HCT116 (cell line): ENCODE measurements around the gene CCDC185. TPM values are rescaled to one million over a fixed set of nuclear protein-coding genes. Genes with fewer than 3 reads are reported as not detected.

ENCODE experiments used
- ATAC-seq: fragments of 200-7000 bp; cut with Tn5 transposase; 2 replicates; pipeline ENCODE4 v1.9.1; 2020; ENCODE audit warnings: mild to moderate bottlenecking, moderate library complexity
- BruUV-seq: library from RNA; stranded (reverse); fragments of 400-500 nt; replicated peaks from 2 replicates; lab custom pipeline; 2021; lab: Mats Ljungman, UMichigan
- CTCF ChIA-PET: fragments of 300-600 bp; sonication (Branson Sonifier 250); formaldehyde crosslinking; loops from one replicate; lab custom pipeline; 2021; ENCODE audit warnings: antibody characterized with exemption; lab: Charles Lee
- POLR2A ChIA-PET: fragments of 300-600, 350-600 bp; sonication (Branson Sonifier 250); formaldehyde crosslinking; loops from one replicate; lab custom pipeline; 2021; ENCODE audit warnings: antibody characterized with exemption; lab: Charles Lee
- RAD21 ChIA-PET, 2 experiments: fragments of 300-600 bp; sonication (Branson Sonifier 250); formaldehyde crosslinking; loops; one replicate each; lab custom pipeline; 2023; ENCODE audit warnings: low total read pairs in 2 of 2; ENCODE audit not compliant: uncharacterized antibody in 2 of 2, unreplicated experiment in 2 of 2, low non-redundant PET in 1 of 2; lab: Charles Lee
- DNase-seq: peaks from one replicate; pipeline ENCODE4 v3.0.0-alpha.2; 2010; ENCODE audit warnings: low read depth, low spot score
- H2AFZ ChIP-seq: fragments of 200-600 bp; shearing (Covaris generic), sonication (generic); 2 replicates; pipeline ENCODE4 v1.6.1; 2017; ENCODE audit warnings: low read depth, mixed run types, mixed read lengths, antibody characterized with exemption, low read length; ENCODE audit not compliant: poor library complexity, severe bottlenecking
- H3K27ac ChIP-seq: 2 replicates; pipeline ENCODE4 v1.5.1; 2012; ENCODE audit warnings: low read depth, low read length
- H3K27me3 ChIP-seq: fragments of 200-600 bp; sonication (generic); 2 replicates; pipeline ENCODE4 v1.6.1; 2016; ENCODE audit warnings: mixed run types, low read length, mixed read lengths; ENCODE audit not compliant: insufficient read depth
- H3K36me3 ChIP-seq, 2 experiments: fragments of 200-500 bp in 1 of 2; fragments of 200-600 bp in 1 of 2; sonication (Bioruptor generic) in 1 of 2; sonication (generic) in 1 of 2; 2 replicates each; pipeline versions ENCODE4 v1.5.1 to v1.6.1; 2014 to 2016; ENCODE audit warnings: low read length in 2 of 2, inconsistent platforms in 1 of 2, mixed read lengths in 1 of 2, mixed run types in 1 of 2; ENCODE audit not compliant: insufficient read depth in 2 of 2, control insufficient read depth in 1 of 2
- H3K4me1 ChIP-seq, 2 experiments: fragments of 200-600 bp in 1 of 2; sonication (generic) in 1 of 2; 2 replicates each; pipeline versions ENCODE4 v1.5.1 to v1.6.1; 2012 to 2017; ENCODE audit warnings: low read length in 2 of 2, inconsistent platforms in 1 of 2, mild to moderate bottlenecking in 1 of 2, mixed read lengths in 1 of 2, mixed run types in 1 of 2, moderate library complexity in 1 of 2; ENCODE audit not compliant: insufficient read depth in 2 of 2, control insufficient read depth in 1 of 2
- H3K4me2 ChIP-seq: fragments of 200-600 bp; sonication (generic); 2 replicates; pipeline ENCODE4 v1.6.1; 2017; ENCODE audit warnings: mixed run types, low read length, mixed read lengths
- H3K4me3 ChIP-seq, 2 experiments: fragments of 200-600 bp in 1 of 2; sonication (generic) in 1 of 2; replicated peaks in 1 of 2; 2 replicates each; pipeline ENCODE4 v1.5.1; 2011 to 2016; ENCODE audit warnings: low read length in 2 of 2, control low read depth in 1 of 2, low read depth in 1 of 2, mild to moderate bottlenecking in 1 of 2, mixed read lengths in 1 of 2, mixed run types in 1 of 2
- H3K79me2 ChIP-seq: fragments of 200-600 bp; sonication (generic); 2 replicates; pipeline ENCODE4 v1.6.1; 2017; ENCODE audit warnings: mild to moderate bottlenecking, mixed run types, low read length, moderate library complexity, mixed read lengths; ENCODE audit not compliant: insufficient read depth
- H3K9ac ChIP-seq: fragments of 200-600 bp; sonication (generic); 2 replicates; pipeline ENCODE4 v1.6.1; 2016; ENCODE audit warnings: low read length, mixed read lengths
- H3K9me2 ChIP-seq: fragments of 200-600 bp; sonication (generic), shearing (Covaris generic); 2 replicates; pipeline ENCODE4 v1.6.1; 2017; ENCODE audit warnings: mixed run types, mild to moderate bottlenecking, moderate library complexity; ENCODE audit not compliant: insufficient read depth
- H3K9me3 ChIP-seq, 2 experiments: fragments of 200-500 bp in 1 of 2; fragments of 200-600 bp in 1 of 2; sonication (Bioruptor generic) in 1 of 2; sonication (generic) in 1 of 2; 2 replicates each; pipeline ENCODE4 v1.6.1; 2014 to 2017; ENCODE audit warnings: low read length in 2 of 2, mixed read lengths in 2 of 2, inconsistent platforms in 1 of 2, low read depth in 1 of 2, mild to moderate bottlenecking in 1 of 2, mixed run types in 1 of 2, moderate library complexity in 1 of 2; ENCODE audit not compliant: control insufficient read depth in 1 of 2, insufficient read depth in 1 of 2
- H4K20me1 ChIP-seq: fragments of 200-600 bp; sonication (generic), shearing (Covaris generic); 2 replicates; pipeline ENCODE4 v1.6.1; 2017; ENCODE audit warnings: mixed run types, mild to moderate bottlenecking, moderate library complexity; ENCODE audit not compliant: insufficient read depth
- ATF3 ChIP-seq: IDR thresholded peaks from 2 replicates; pipeline ENCODE4 v1.6.1; 2012
- CBX3 ChIP-seq: IDR thresholded peaks from 2 replicates; pipeline ENCODE4 v1.6.1; 2012; ENCODE audit warnings: low read depth
- CEBPB ChIP-seq: IDR thresholded peaks from 2 replicates; pipeline ENCODE4 v1.6.1; 2012; ENCODE audit warnings: low read depth
- EGR1 ChIP-seq: IDR thresholded peaks from 2 replicates; pipeline ENCODE4 v1.6.1; 2012; ENCODE audit warnings: low read depth
- EZH2phosphoT487 ChIP-seq: fragments of 200-600 bp; IDR thresholded peaks from 2 replicates; pipeline ENCODE4 v1.6.1; 2018; ENCODE audit warnings: antibody characterized with exemption, borderline replicate concordance
- FOSL1 ChIP-seq: IDR thresholded peaks from 2 replicates; pipeline ENCODE4 v1.6.1; 2012; ENCODE audit warnings: low read depth
- POLR2AphosphoS5 ChIP-seq: IDR thresholded peaks from 2 replicates; pipeline ENCODE4 v1.6.1; 2011; ENCODE audit warnings: mild to moderate bottlenecking, low read depth, low read length, moderate library complexity
- SIN3A ChIP-seq: IDR thresholded peaks from 2 replicates; pipeline ENCODE4 v1.6.1; 2012; ENCODE audit warnings: low read depth
- SP1 ChIP-seq: IDR thresholded peaks from 2 replicates; pipeline ENCODE4 v1.6.1; 2012; ENCODE audit warnings: low read depth
- YY1 ChIP-seq: IDR thresholded peaks from 2 replicates; pipeline ENCODE4 v1.6.1; 2011; ENCODE audit warnings: low read length, low read depth, moderate library complexity, mild to moderate bottlenecking; ENCODE audit not compliant: insufficient replicate concordance; ENCODE audit errors: extremely low read depth
- ZBTB33 ChIP-seq: IDR thresholded peaks from 2 replicates; pipeline ENCODE4 v1.6.1; 2011; ENCODE audit warnings: mild to moderate bottlenecking, low read length, moderate library complexity; ENCODE audit not compliant: insufficient replicate concordance; ENCODE audit errors: extremely low read depth
- intact Hi-C: fragments of 100-400 bp; cut with micrococcal nuclease; formaldehyde crosslinking; loops from 2 replicates; pipeline ENCODE4 v1.10.0; 2022
- total RNA-seq: library from RNA; stranded (reverse); gene quantifications from one replicate; pipeline ENCODE4 v1.2.1, GENCODE V29; 2021; ENCODE audit not compliant: unreplicated experiment
- TF ChIP-seq, protein P1 (sequence below): IDR thresholded peaks from 2 replicates; pipeline ENCODE4 v1.6.1; 2012
- TF ChIP-seq, protein P2 (sequence below), 3 experiments: fragments of 200-600 bp in 1 of 3; sonication (generic) in 1 of 3; IDR thresholded peaks in 2 of 3; conservative IDR thresholded peaks in 1 of 3; 2 replicates each; pipeline ENCODE4 v1.5.1; 2012 to 2017; ENCODE audit warnings: low read depth in 2 of 3, low read length in 2 of 3, antibody characterized with exemption in 1 of 3, borderline replicate concordance in 1 of 3, control low read depth in 1 of 3, mild to moderate bottlenecking in 1 of 3, mixed read lengths in 1 of 3, mixed run types in 1 of 3, moderate library complexity in 1 of 3; ENCODE audit not compliant: insufficient read depth in 1 of 3

CCDC185 gene
- total RNA-seq, 1 experiment from 2014 or later, result not detected

DNA sequence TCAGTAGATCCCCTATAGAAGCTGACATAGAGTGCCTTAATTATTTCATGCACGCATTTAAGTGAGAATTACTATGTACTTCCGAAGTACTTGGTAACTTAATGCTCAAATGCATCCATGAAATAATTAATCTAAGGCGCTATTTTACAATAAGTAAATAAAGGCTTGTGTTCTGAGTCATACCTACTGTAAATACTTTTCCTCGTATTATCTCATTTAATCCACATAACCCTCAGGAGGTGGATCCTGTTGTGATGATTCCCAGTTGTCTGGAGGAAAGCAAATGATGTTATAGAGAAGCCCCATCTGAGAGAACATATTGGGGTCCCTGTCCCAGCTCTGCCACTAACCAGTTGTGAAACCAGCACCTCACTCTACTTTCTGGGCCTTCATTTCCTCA is 45.6 kb upstream of the CCDC185 start:
- Histone ChIP-seq H3K4me3 (no peak overlapping the region), H3K27me3 (peaks cover 13% of the 10 kb centered on the region), H3K79me2 (no peaks in the 10 kb centered on the region), H2AFZ (no peak overlapping the region), H3K9me3 (no peaks in the 10 kb centered on the region), H3K9me2 (no peaks in the 10 kb centered on the region), H4K20me1 (no peaks in the 10 kb centered on the region), H3K36me3 (no peaks in the 10 kb centered on the region), H3K27ac (no peak overlapping the region), H3K9ac (no peak overlapping the region), H3K4me2 (no peak overlapping the region), H3K4me1 (no peaks in the 10 kb centered on the region)
- DNase-seq (no peak), ATAC-seq (no peak)
- TF ChIP-seq ZBTB33 (no peak), CEBPB (no peak), EGR1 (no peak), YY1 (no peak)
- intact Hi-C loops, result no loop called here
- ChIA-PET RAD21 (no interaction called here), POLR2A (no interaction called here), CTCF (no interaction called here)
- no TSS peak for BruUV-seq

DNA sequence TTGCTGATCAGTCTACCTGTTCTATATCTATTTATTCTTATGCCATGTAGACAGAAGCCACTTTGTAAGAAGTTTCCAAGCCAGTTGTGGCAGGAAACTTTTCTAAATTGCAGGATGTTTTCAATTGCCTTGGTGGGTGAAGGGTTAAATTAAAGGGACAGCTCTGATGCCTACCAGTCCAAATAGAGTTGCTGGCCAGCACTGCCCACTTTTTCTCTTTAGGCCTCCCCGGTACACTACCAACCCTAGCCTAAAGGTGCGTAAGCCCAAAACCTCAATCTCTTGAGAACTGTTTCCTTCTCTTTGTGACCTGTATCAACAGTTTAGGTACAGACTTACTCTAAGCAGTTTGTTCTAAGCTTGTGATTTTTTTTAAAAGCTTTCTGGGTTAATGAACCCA is 44.8 kb upstream of the CCDC185 start:
- ChIA-PET POLR2A (interaction anchor here (1.2 kb wide), 1 partner anchor 17 kb away, joined by 3 read pairs; no protein-coding TSS in a partner anchor), RAD21 (no interaction called here), CTCF (interaction anchor here (1.1 kb wide), 1 partner anchor 14 kb away, joined by 3 read pairs; no protein-coding TSS in a partner anchor)
- ATAC-seq (no peak), DNase-seq (no peak)
- no peak overlapping the region for H3K4me2 ChIP-seq
- H3K9me2 ChIP-seq, result no peaks in the 10 kb centered on the region
- H3K27ac ChIP-seq, result no peak overlapping the region
- H3K4me1 ChIP-seq, result no peaks in the 10 kb centered on the region
- H3K27me3 ChIP-seq, result peaks cover 22% of the 10 kb centered on the region
- H4K20me1 ChIP-seq, result no peaks in the 10 kb centered on the region
- no TSS peak for BruUV-seq
- no peak overlapping the region for H3K9ac ChIP-seq
- no peaks in the 10 kb centered on the region for H3K9me3 ChIP-seq
- H2AFZ ChIP-seq, result no peak overlapping the region
- H3K4me3 ChIP-seq, result no peak overlapping the region
- no peaks in the 10 kb centered on the region for H3K36me3 ChIP-seq
- no peaks in the 10 kb centered on the region for H3K79me2 ChIP-seq
- intact Hi-C loops, result no loop called here
- TF ChIP-seq SIN3A (no peak), CBX3 (no peak), EGR1 (no peak), YY1 (no peak), POLR2AphosphoS5 (no peak), ZBTB33 (no peak), FOSL1 (no peak), ATF3 (no peak), EZH2phosphoT487 (no peak), CEBPB (no peak), SP1 (no peak)
- TF ChIP-seq, protein P1, sequence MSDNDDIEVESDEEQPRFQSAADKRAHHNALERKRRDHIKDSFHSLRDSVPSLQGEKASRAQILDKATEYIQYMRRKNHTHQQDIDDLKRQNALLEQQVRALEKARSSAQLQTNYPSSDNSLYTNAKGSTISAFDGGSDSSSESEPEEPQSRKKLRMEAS, result no peak
- TF ChIP-seq, protein P2, sequence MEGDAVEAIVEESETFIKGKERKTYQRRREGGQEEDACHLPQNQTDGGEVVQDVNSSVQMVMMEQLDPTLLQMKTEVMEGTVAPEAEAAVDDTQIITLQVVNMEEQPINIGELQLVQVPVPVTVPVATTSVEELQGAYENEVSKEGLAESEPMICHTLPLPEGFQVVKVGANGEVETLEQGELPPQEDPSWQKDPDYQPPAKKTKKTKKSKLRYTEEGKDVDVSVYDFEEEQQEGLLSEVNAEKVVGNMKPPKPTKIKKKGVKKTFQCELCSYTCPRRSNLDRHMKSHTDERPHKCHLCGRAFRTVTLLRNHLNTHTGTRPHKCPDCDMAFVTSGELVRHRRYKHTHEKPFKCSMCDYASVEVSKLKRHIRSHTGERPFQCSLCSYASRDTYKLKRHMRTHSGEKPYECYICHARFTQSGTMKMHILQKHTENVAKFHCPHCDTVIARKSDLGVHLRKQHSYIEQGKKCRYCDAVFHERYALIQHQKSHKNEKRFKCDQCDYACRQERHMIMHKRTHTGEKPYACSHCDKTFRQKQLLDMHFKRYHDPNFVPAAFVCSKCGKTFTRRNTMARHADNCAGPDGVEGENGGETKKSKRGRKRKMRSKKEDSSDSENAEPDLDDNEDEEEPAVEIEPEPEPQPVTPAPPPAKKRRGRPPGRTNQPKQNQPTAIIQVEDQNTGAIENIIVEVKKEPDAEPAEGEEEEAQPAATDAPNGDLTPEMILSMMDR (IDR thresholded peaks at IDR 0.05 in 2 of 3, conservative IDR thresholded peaks at IDR 0.05 in 1 of 3; ENCODE audit: borderline replicate concordance in 1 of 3, insufficient read depth in 1 of 3, low read depth in 2 of 3, low read length in 2 of 3), result no peak
